ENCODE measurements around the gene SLC35F6.
"Not testable (repeated sequence)": the region's sequence is repeated elsewhere in the genome, so short reads cannot be mapped to it uniquely, and the experiment has no call there.

The SLC35F6 gene

DNA sequence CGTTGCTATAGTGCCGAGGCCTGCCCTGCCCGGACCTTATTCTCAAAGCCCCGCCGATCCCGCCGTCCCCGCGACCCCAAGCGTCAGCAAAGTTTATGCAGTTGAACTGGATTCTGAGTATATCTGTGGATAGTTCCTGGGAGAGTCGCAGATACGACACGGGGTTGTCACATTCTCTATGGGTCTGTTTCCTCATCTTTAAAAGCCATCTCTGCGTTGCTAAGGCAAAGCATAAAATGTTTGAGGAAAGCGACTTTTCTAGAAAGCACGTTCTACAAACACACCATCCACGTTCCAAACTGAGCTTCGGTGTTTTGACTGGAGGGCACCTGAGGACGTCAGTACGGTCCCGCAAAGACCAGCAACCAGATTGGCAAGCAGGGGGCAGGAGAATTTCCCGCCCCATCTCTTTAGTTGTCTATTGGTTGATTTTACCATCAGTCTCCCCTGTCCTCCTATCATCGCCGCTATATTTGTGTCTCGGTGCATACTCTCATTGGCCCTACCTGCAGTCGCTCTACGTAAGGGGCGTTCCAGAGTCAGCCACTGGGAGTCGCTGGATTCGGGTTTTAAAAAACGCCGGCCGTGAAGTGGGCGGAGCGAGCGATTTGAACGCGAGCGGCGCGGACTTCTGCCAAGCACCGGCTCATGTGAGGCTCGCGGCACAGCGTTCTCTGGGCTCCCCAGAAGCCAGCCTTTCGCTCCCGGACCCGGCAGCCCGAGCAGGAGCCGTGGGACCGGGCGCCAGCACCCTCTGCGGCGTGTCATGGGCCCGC, 21.5 kb downstream of the SLC35F6 start, which contains the start of gene CENPA:
TSS of gene CENPA (plus strand) at position 626 of the 776 bp plus-strand sequence. CDS start at position 767, 141 bp downstream.
- H3K9me3 ChIP-seq (ENCODE audit: insufficient read depth, low read length): no peaks in the 10 kb centered on the region
- peak within 1 kb of the TSS; percentile 79 for H3K4me3 ChIP-seq (ENCODE audit: insufficient read length, low read depth)
- peak; percentile 98 for DNase-seq (ENCODE audit: low read depth, low spot score)
- TF ChIP-seq SUZ12 (IDR thresholded peaks at IDR 0.05; ENCODE audit: extremely low read depth, insufficient read depth, insufficient read length) (no peak), ZNF274 (IDR thresholded peaks at IDR 0.05; ENCODE audit: low read depth, low read length) (no peak), YY1 (IDR thresholded peaks at IDR 0.05; ENCODE audit: insufficient read depth, insufficient read length) (no peak)
- H3K36me3 ChIP-seq (ENCODE audit: insufficient read depth, insufficient read length, low read length): peaks cover 31% of the 10 kb centered on the region
- no peaks in the 10 kb centered on the region for H3K4me1 ChIP-seq (ENCODE audit: insufficient read depth, insufficient read length)
- peak within 1 kb of the TSS; percentile 86 for H3K9ac ChIP-seq (ENCODE audit: insufficient read length, low read depth)
- no peaks in the 10 kb centered on the region for H3K27me3 ChIP-seq (ENCODE audit: insufficient read depth, insufficient read length)

DNA sequence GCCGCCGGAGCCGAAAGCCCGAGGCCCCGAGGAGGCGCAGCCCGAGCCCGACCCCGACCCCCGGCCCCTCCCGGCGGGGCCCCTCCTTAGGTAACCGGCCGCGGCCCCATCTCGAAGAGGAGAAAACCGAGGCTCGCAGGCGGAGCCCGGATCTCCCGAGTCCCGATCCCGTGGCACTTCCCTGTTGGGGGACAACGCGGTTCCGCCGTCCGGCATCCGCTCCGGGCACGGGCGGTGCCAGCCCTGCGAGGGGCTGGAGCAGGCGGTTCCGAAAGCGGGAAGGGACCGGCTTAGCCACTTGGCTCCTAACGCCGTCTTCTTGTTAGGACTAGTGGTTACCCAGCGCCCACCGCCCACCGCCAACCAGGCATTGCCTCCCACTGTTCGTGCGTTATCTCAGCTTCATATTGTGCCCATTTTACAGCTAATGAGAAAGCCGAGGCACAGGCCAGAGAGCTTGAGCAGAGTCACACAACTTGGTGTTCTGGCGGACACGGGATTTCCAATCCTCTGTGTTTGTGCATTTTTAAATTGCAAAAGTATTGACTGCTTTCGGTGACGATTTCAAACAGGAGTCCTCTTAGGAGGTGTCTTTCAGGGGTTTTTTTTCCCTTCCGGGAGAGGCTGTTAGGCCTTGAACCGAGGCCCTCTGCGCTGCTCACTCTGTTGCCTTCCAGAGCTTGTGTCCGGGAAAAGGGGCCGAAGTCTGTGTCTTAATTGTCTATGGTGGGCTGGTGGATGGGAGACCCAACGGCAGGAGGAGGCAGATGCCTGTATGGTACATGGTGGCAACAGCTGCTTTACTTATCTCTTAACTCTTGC, 22.3 kb downstream of the SLC35F6 start:
- H3K9me3 ChIP-seq (ENCODE audit: insufficient read depth, low read length): no peaks in the 10 kb centered on the region
- no peak for DNase-seq (ENCODE audit: low read depth, low spot score)
- H3K4me1 ChIP-seq (ENCODE audit: insufficient read depth, insufficient read length): no peaks in the 10 kb centered on the region
- H3K4me3 ChIP-seq (ENCODE audit: insufficient read length, low read depth): peak overlapping the region; percentile 79
- peak overlapping the region; percentile 86 for H3K9ac ChIP-seq (ENCODE audit: insufficient read length, low read depth)
- H3K36me3 ChIP-seq (ENCODE audit: insufficient read depth, insufficient read length, low read length): peaks cover 31% of the 10 kb centered on the region
- no peak for TF ChIP-seq SUZ12 (IDR thresholded peaks at IDR 0.05; ENCODE audit: extremely low read depth, insufficient read depth, insufficient read length)
- no peak for TF ChIP-seq YY1 (IDR thresholded peaks at IDR 0.05; ENCODE audit: insufficient read depth, insufficient read length)
- TF ChIP-seq ZNF274 (IDR thresholded peaks at IDR 0.05; ENCODE audit: low read depth, low read length): no peak
- no peaks in the 10 kb centered on the region for H3K27me3 ChIP-seq (ENCODE audit: insufficient read depth, insufficient read length)

DNA sequence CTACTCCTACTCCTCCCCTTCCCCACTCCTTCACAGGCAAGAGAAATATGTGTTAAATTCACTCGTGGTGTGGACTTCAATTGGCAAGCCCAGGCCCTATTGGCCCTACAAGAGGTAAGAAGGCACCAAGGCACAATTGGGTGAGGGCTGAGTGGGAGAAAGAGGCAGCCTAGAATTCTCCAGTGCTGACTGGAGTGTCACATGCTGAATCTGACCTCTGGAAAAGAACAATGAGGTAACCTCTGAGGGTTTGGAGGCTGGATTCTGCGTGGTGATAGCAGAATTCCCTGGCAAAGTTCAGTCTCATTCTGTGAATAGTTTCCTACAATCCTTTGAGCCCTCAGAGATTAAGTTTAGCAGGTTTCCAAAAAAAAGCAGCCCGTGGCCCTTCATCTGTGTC, 28.6 kb downstream of the SLC35F6 start:
- H3K9me3 ChIP-seq (ENCODE audit: insufficient read depth, low read length): no peaks in the 10 kb centered on the region
- H3K36me3 ChIP-seq (ENCODE audit: insufficient read depth, insufficient read length, low read length): peaks cover 64% of the 10 kb centered on the region
- no peak overlapping the region for H3K4me3 ChIP-seq (ENCODE audit: insufficient read length, low read depth)
- H3K9ac ChIP-seq (ENCODE audit: insufficient read length, low read depth): no peak overlapping the region
- H3K4me1 ChIP-seq (ENCODE audit: insufficient read depth, insufficient read length): no peaks in the 10 kb centered on the region
- no peaks in the 10 kb centered on the region for H3K27me3 ChIP-seq (ENCODE audit: insufficient read depth, insufficient read length)
- DNase-seq (ENCODE audit: low read depth, low spot score): no peak
- TF ChIP-seq SUZ12 (IDR thresholded peaks at IDR 0.05; ENCODE audit: extremely low read depth, insufficient read depth, insufficient read length) (no peak), ZNF274 (IDR thresholded peaks at IDR 0.05; ENCODE audit: low read depth, low read length) (no peak), YY1 (IDR thresholded peaks at IDR 0.05; ENCODE audit: insufficient read depth, insufficient read length) (no peak)

DNA sequence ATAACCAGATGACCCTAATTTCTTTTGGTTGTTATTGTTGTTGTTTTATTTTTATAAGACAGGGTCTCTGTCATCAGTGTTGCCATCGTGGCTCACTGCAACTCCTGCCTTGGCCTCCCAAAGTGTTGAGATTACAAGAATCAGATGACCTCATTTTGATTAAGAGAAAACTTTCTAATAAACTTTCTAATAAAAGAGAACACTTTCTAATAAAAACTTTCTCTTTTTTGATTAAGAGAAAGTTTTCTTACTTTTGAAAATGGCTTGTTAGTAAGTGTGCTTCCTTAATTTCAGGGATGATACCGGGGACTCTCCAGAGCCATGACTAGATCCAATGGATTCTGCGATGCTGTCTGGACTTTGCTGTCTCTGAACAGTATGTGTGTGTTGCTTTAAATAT, 29.4 kb downstream of the SLC35F6 start:
- Histone ChIP-seq H3K27me3 (ENCODE audit: insufficient read depth, insufficient read length) (no peaks in the 10 kb centered on the region), H3K4me3 (ENCODE audit: insufficient read length, low read depth) (no peak overlapping the region), H3K9me3 (ENCODE audit: insufficient read depth, low read length) (no peaks in the 10 kb centered on the region), H3K4me1 (ENCODE audit: insufficient read depth, insufficient read length) (no peaks in the 10 kb centered on the region), H3K9ac (ENCODE audit: insufficient read length, low read depth) (no peak overlapping the region), H3K36me3 (ENCODE audit: insufficient read depth, insufficient read length, low read length) (peaks cover 59% of the 10 kb centered on the region)
- no peak for TF ChIP-seq SUZ12 (IDR thresholded peaks at IDR 0.05; ENCODE audit: extremely low read depth, insufficient read depth, insufficient read length)
- DNase-seq (ENCODE audit: low read depth, low spot score): no peak

DNA sequence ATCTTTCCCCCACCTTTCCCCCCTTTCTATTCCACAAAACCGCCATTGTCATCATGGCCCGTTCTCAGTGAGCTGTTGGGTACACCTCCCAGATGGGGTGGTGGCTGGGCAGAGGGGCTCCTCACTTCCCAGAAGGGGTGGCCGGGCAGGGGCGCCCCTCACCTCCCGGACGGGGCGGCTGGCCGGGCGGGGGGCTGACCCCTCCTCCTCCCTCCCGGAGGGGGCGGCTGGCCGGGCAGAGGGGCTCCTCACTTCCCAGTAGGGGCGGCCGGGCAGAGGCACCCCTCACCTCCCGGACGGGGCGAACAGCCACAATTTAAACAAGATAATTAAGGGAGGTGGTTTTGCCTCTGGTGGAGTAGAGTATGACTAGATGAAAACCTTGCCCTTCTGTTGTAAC, 31.1 kb downstream of the SLC35F6 start:
- H3K27me3 ChIP-seq (ENCODE audit: insufficient read depth, insufficient read length); H3K4me3 ChIP-seq (ENCODE audit: insufficient read length, low read depth); H3K4me1 ChIP-seq (ENCODE audit: insufficient read depth, insufficient read length); H3K9ac ChIP-seq (ENCODE audit: insufficient read length, low read depth); H3K9me3 ChIP-seq (ENCODE audit: insufficient read depth, low read length); DNase-seq (ENCODE audit: low read depth, low spot score): not testable (repeated sequence)
- H3K36me3 ChIP-seq (ENCODE audit: insufficient read depth, insufficient read length, low read length): peaks cover 49% of the 10 kb centered on the region

DNA sequence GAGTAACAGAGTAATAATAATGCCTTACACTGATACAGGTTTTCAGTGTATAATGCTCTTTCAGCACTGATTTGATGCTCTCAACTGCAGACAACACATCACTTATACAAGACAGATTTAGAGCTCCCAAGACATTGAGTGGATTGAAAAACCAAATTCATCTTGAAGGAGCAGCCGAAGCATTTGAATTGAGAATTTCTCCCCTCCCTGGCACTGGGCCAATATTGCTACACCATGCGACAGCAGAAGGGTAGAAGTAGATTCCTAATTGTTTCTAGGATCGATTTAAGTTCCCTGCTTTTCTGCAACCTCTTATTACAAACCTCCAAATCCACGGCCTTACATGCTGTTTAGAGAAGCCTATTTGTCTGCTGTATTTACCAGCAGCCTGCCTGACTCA, 37.2 kb downstream of the SLC35F6 start:
- H3K4me1 ChIP-seq (ENCODE audit: insufficient read depth, insufficient read length): no peaks in the 10 kb centered on the region
- no peak overlapping the region for H3K9ac ChIP-seq (ENCODE audit: insufficient read length, low read depth)
- DNase-seq (ENCODE audit: low read depth, low spot score): no peak
- peaks cover 17% of the 10 kb centered on the region for H3K36me3 ChIP-seq (ENCODE audit: insufficient read depth, insufficient read length, low read length)
- TF ChIP-seq SUZ12 (IDR thresholded peaks at IDR 0.05; ENCODE audit: extremely low read depth, insufficient read depth, insufficient read length) (no peak), YY1 (IDR thresholded peaks at IDR 0.05; ENCODE audit: insufficient read depth, insufficient read length) (no peak), ZNF274 (IDR thresholded peaks at IDR 0.05; ENCODE audit: low read depth, low read length) (no peak)
- no peak overlapping the region for H3K4me3 ChIP-seq (ENCODE audit: insufficient read length, low read depth)
- no peaks in the 10 kb centered on the region for H3K27me3 ChIP-seq (ENCODE audit: insufficient read depth, insufficient read length)
- no peaks in the 10 kb centered on the region for H3K9me3 ChIP-seq (ENCODE audit: insufficient read depth, low read length)

DNA sequence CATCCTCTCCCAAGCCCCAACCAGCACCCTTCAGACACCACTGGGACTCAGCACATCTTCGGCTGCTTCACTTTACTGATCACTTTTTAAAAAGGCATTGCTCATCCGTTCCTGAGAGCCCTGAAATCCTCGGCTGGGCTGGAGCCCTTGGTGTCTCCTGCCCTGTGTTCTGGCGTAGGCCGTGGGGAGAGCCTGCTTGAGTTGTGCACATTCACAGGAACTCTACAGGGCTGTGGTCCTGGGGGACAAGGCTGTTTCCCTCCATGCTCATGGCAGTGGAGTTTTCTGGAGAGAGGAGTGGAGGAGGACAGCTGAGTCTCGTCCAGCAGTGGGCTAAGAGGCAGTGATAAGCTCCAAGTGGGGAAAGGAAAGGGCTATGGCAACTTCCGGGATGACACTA, 37.7 kb downstream of the SLC35F6 start:
- no peaks in the 10 kb centered on the region for H3K4me1 ChIP-seq (ENCODE audit: insufficient read depth, insufficient read length)
- H3K27me3 ChIP-seq (ENCODE audit: insufficient read depth, insufficient read length): no peaks in the 10 kb centered on the region
- H3K4me3 ChIP-seq (ENCODE audit: insufficient read length, low read depth): no peak overlapping the region
- no peak for TF ChIP-seq YY1 (IDR thresholded peaks at IDR 0.05; ENCODE audit: insufficient read depth, insufficient read length)
- TF ChIP-seq ZNF274 (IDR thresholded peaks at IDR 0.05; ENCODE audit: low read depth, low read length): no peak
- no peak for TF ChIP-seq SUZ12 (IDR thresholded peaks at IDR 0.05; ENCODE audit: extremely low read depth, insufficient read depth, insufficient read length)
- no peak for DNase-seq (ENCODE audit: low read depth, low spot score)
- no peaks in the 10 kb centered on the region for H3K9me3 ChIP-seq (ENCODE audit: insufficient read depth, low read length)
- no peak overlapping the region for H3K9ac ChIP-seq (ENCODE audit: insufficient read length, low read depth)
- peaks cover 13% of the 10 kb centered on the region for H3K36me3 ChIP-seq (ENCODE audit: insufficient read depth, insufficient read length, low read length)
